Motor neuron (in vitro differentiated cells): ENCODE measurements around the gene GUCA1A. TPM values are rescaled to one million over a fixed set of nuclear protein-coding genes. Genes with fewer than 3 reads are reported as not detected.
"Not testable (repeated sequence)": the region's sequence is repeated elsewhere in the genome, so short reads cannot be mapped to it uniquely, and the experiment has no call there.

Experiments
- ATAC-seq, 8 experiments: fragments of 200-7000 bp; cut with Tn5 transposase; replicated peaks in 6 of 8; 2 replicates each; pipeline ENCODE4 v1.8.0; 2021; ENCODE audit warnings: mild to moderate bottlenecking in 8 of 8, moderate library complexity in 8 of 8
- H3K27ac ChIP-seq, 2 donors: fragments of 250-450 bp; sonication (Bioruptor Pico); 2 replicates each; pipeline ENCODE4 v1.9.0; 2021; ENCODE audit warnings: antibody characterized with exemption in 2 of 2, mild to moderate bottlenecking in 2 of 2, moderate library complexity in 1 of 2
- H3K4me1 ChIP-seq, 2 donors: fragments of 250-450 bp; sonication (Bioruptor Pico); replicated peaks in 1 of 2; 2 replicates each; pipeline ENCODE4 v1.6.1; 2021; ENCODE audit warnings: antibody characterized with exemption in 2 of 2, mild to moderate bottlenecking in 2 of 2, moderate library complexity in 1 of 2
- H3K4me3 ChIP-seq, 5 donors: fragments of 250-450 bp; sonication (Bioruptor Pico); 2 replicates each; pipeline ENCODE4 v1.9.0; 2021; ENCODE audit warnings: antibody characterized with exemption in 5 of 5, mild to moderate bottlenecking in 5 of 5, moderate library complexity in 4 of 5
- WGBS, 10 experiments: fragments of 450-650 bp; shearing (Covaris generic); methylation state at CpG; one replicate each; pipeline ENCODE4 v1.0.0; 2022; 5-methylcytosine and 5-hydroxymethylcytosine counted together
- in situ Hi-C, 9 experiments: fragments of 400-800 bp; cut with MboI; loops; one replicate each; pipeline ENCODE4 v1.15.0; 2021; ENCODE audit warnings: low sequenced_read_pairs in 9 of 9, low pct_unique_long_range_greater_than_20kb in 2 of 9; ENCODE audit not compliant: unreplicated experiment in 9 of 9
- total RNA-seq, 8 experiments: library from RNA; unstranded; fragments of 300-600 nt; gene quantifications; 2 replicates each; pipeline versions ENCODE4 v1.2.3 to v1.2.4, GENCODE V29; 2022

Gene GUCA1A
- total RNA-seq, 8 experiments from 2014 or later = 0.25 to 4.2 (median 1.5) TPM; not detected in 1

DNA sequence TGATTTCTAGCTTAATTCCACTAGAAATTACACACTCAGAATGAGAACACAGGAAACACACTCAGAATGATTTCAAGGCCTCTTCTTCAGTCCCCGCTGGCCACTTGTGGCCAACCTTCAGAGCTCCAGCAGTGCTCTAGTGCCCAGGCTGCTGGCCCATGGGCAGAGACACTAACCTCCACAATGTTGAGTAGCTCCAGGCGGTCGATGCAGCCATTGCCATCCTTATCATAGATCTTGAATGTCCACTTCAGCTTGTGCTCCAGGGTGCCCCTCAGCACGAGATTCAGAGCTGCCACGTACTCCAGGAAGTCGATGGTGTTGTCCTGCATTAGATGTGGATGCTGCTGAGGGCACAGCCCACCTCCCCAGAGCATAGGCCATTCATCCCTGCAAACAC is 15.2 kb downstream of the GUCA1A start:
- Histone ChIP-seq H3K27ac (no peak overlapping the region), H3K4me3 (no peak overlapping the region), H3K4me1 (peaks cover 2 to 5% of the 10 kb centered on the region in 2 donors)
- 63 to 100% (median 83%) methylated on average over 1 to 5 of the region's 6 CpGs; no CpG with 5 or more reads in 4 of the 10 experiments for WGBS, 10 experiments
- in situ Hi-C loops = no loop called here
- no peak for ATAC-seq

DNA sequence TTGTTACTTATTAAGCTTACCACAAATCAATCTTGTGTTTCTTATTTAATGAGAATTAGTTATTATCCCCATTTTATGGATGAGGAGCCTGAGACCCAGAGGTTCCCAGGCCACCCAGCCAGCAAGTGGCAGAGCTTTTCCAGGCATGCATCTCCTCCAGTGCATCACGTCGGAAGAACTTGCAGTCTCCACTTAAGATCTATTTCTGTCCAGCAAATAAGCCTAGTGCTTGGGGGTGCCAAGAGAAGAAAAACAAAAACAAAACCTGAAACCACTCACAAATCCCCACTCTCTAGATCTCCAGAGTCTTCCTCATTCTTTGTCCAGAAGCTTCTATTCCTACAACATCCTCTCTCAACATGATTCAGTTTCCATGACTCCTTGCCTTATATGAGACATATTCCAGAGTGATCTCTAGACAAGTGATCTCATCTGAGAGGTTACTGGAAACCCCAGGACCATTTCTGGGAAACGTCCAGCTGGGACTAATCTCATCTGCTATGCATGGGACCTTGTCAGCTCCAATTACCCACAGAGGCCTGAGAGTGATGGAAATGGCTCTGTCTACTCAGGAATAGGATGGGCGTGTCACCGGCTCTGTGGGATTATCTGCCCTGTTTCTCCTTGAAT is 17.5 kb downstream of the GUCA1A start:
- peak in 4 of 8 experiments; percentile 38 to 97 (median 88) for ATAC-seq
- peaks cover 5 to 8% of the 10 kb centered on the region in 2 donors for H3K4me1 ChIP-seq
- H3K27ac ChIP-seq = no peak overlapping the region
- in situ Hi-C loops = no loop called here
- no peak overlapping the region for H3K4me3 ChIP-seq
- 20 to 100% (median 96%) methylated on average over 1 to 5 of the region's 5 CpGs; no CpG with 5 or more reads in 1 of the 10 experiments for WGBS, 10 experiments

DNA sequence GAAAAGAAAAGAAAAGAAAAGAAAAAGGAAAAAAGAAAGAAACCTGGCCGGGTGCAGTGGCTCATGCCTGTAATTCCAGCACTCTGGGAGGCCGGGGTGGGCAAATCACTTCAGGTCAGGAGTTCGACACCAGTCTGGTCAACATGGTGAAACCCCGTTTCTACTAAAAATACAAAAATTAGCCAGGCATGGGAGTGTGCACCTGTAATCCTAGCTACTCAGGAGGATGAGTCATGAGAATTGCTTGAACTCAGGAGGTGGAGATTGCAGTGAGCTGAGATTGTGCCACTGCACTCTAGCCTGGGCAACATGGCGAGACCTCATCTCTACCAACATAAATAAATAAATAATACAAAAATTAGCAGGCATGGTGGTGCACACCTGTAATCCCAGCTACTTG is 19.2 kb downstream of the GUCA1A start:
- 87 to 100% (median 93%) methylated on average over 1 to 5 of the region's 5 CpGs; no CpG with 5 or more reads in 4 of the 10 experiments for WGBS, 10 experiments
- H3K4me1 ChIP-seq, H3K4me3 ChIP-seq, in situ Hi-C loops, H3K27ac ChIP-seq, ATAC-seq: not testable (repeated sequence)

DNA sequence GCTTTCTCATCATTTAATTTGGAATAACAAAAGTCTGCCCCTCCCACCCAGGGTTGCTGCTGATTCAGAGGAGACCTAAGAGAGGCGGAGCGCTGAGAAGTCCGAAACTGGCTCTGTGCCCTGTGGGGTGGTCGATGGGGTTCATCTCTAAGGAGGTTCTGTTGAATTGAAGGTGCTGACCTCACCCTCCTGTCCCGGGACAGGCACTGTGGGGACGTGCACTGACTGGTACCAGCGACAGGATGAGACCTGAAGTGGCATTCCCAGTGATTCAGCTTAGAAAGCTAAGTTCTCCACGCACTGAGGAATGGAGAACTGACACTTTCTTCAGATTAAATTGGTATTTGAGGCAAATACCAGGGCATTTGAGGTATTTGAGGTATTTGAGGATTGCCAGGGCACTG is 20.3 kb downstream of the GUCA1A start:
- 0 to 50% (median 23%) methylated on average over 1 to 8 of the region's 8 CpGs; no CpG with 5 or more reads in 2 of the 10 experiments for WGBS, 10 experiments
- Histone ChIP-seq H3K27ac (no peak overlapping the region), H3K4me1 (peaks cover 5 to 8% of the 10 kb centered on the region in 2 donors), H3K4me3 (no peak overlapping the region)
- peak in 5 of 8 experiments; percentile 16 to 59 (median 46) for ATAC-seq
- in situ Hi-C loops = no loop called here

DNA sequence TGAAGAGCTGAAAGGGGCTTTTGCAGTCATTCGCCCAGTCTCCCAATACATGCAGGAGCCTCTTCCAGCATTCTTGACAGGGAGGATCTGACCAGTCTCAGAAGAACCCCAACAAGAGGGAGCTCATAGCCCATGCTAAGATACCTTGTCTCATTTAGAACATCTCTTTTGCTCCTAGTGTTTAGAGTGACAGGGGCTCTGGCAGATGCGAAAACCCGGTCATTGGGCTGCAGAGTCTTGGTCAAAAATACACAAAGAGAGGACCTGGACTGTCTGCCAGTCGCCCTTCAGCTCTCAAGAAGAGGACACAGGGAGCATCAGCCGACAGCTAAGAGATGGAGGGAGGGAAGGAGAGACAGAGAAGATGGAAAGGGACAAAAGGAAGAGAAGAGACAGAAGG is 20.9 kb downstream of the GUCA1A start:
- H3K4me1 ChIP-seq = peaks cover 5 to 8% of the 10 kb centered on the region in 2 donors
- 70 to 100% (median 89%) methylated on average over 1 to 5 of the region's 5 CpGs for WGBS, 10 experiments
- no peak for ATAC-seq
- in situ Hi-C loops = no loop called here
- no peak overlapping the region for H3K27ac ChIP-seq
- no peak overlapping the region for H3K4me3 ChIP-seq

DNA sequence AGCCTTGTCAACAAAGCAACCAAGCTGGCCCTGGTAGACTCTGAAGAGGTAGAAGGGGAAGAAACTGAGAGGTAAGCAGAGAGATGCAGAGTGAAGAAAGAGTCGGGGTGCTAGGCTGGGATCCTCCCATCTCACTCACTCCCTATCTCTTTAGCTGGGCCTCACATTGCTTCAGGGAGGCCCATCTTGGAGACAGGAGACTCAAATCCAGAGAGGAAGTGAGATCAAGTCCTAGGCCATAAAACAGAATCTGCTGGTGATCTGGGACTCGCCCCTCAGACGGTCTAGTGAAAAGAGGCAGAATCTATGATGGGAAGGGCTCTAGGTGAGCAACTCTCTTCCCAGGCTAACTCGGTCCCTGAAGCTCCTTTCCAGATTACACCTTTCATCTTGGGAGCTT is 22.3 kb downstream of the GUCA1A start:
- 71 to 100% (median 90%) methylated on average over 1 to 4 of the region's 4 CpGs; no CpG with 5 or more reads in 5 of the 10 experiments for WGBS, 10 experiments
- ATAC-seq = no peak
- Histone ChIP-seq H3K4me3 (no peak overlapping the region), H3K27ac (no peak overlapping the region), H3K4me1 (peaks cover 5 to 8% of the 10 kb centered on the region in 2 donors)
- in situ Hi-C loops = no loop called here

DNA sequence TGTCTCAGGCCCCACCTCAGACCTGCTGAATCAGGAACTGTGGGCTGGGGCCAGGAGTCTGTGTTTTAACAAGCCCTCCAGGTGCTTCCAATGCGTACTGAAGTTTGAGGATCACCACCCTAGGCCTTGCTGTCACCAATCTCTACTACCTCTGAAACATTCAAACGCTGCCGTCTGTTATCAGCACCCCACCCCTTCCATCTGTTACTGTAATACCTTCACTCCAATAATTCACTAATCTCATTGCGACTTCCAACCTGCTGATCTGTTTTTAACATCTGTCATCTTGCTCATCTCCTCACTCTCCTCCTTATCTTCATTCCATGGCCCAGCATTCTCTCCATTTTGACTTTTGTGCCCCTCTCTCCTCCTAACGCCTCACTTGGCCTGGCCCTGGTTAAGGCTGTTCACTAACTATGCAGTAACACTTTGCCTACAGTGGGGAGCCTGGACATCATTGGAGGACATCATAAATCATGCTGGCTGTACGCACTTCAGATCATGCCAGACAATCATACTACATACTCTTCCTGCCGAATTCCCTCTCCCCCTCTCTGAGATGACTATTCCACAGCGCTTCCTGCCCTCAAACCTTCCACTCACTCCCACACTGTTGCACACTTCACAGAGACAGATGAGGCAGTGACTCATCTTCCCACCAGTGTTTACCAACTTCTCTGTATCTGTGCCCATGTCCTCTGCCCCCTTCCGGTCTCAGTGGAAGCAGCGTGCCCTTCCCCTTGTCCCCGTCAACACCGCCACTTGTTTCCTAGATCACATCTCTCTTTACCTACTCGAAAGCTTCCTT is 24.6 kb downstream of the GUCA1A start:
- ATAC-seq = peak in 1 of 8 experiments; percentile 10
- Histone ChIP-seq H3K27ac (no peak overlapping the region), H3K4me1 (peaks cover 5 to 8% of the 10 kb centered on the region in 2 donors), H3K4me3 (no peak overlapping the region)
- 65 to 100% (median 88%) methylated on average over 3 to 11 of the region's 13 CpGs for WGBS, 10 experiments
- in situ Hi-C loops = no loop called here

DNA sequence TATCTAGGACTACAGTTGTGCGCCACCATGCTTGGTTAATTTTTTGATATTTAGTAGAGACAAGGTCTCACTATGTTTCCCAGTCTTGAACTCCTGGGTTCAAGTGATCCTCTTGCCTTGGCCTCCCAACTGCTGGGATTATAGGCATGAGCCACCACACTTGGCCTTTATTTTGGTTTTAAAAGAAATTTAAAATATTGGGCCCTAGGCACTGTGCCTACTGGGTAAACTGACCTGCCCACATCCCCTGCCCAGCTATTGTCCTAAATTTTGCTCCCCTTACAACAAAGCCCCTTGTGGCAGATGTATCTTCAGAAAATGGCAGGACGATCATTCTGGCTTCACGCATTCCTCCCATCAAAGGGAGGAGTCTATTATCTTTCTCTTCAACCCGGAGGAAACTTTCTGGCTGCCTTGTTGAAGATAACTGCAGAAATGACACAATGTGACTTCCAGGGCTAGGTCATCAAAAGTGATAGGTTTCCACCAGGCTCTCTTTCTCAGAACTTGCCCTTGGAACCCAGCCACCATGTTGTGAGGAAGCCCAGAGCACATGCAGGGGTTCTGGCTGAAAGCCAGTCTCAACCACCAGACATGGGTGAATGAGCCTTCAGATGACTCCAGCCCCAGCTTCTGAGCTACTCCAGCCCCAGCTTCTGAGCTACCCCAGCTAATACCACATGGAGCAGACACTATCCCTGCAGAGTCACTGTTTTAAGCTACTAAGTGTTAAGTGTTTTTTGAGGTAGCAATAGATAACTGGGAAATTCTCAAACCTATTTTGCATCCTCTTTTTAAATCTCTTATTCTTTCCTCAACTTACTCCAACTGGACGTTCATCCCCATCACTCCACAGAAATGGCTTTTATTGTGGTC is 26.2 kb downstream of the GUCA1A start:
- H3K4me1 ChIP-seq = no peaks in the 10 kb centered on the region
- no peak overlapping the region for H3K4me3 ChIP-seq
- WGBS, 10 experiments = 44 to 100% (median 87%) methylated on average over 1 to 5 of the region's 5 CpGs
- in situ Hi-C loops = no loop called here
- ATAC-seq = no peak
- no peak overlapping the region for H3K27ac ChIP-seq

DNA sequence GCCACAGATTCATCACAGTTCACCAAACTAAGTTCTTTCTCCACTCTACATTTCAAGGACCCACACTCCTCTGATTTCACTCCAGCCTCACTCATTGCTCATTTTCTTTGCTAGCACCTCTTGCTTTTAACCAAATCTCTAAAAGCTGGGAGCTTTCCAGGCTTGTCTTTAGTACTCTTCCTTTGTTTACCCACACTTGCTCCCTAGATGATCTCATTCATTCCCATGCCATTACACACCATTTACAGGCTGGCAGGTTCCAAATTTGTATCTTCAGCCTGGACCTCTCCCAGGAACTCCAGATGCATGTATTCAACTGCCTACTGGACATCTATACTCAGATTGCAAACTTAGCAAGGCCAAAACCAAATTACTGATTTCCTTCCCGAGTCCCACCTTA is 26.9 kb downstream of the GUCA1A start:
- no peaks in the 10 kb centered on the region for H3K4me1 ChIP-seq
- in situ Hi-C loops = no loop called here
- H3K27ac ChIP-seq = no peak overlapping the region
- ATAC-seq = peak in 1 of 8 experiments; percentile 33
- whole genome bisulfite sequencing, 10 experiments = 0 to 100% (median 89%) methylated on average over 1 of the region's 1 CpG; no CpG with 5 or more reads in 3 of the 10 experiments
- no peak overlapping the region for H3K4me3 ChIP-seq

DNA sequence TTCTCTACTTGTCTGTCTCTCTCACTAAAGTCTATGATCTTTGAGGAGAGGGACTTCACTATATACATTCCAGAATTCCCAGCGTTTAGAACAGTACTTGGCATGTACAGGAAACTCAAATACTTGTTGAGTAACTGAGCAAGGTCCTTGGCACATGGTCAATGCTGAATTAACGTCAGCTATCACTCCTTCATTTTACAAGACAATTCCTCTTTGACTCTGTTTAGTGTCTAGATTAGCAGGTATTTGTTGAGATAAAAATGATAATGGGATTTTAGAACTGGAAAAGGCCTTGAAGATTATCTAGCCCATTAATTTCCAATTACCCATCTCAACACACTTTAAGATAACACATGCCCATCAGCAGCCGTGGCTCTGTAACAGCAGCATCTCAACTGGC is 28.2 kb downstream of the GUCA1A start:
- 20 to 100% (median 60%) methylated on average over 1 to 3 of the region's 3 CpGs; no CpG with 5 or more reads in 1 of the 10 experiments for WGBS, 10 experiments
- in situ Hi-C loops = no loop called here

DNA sequence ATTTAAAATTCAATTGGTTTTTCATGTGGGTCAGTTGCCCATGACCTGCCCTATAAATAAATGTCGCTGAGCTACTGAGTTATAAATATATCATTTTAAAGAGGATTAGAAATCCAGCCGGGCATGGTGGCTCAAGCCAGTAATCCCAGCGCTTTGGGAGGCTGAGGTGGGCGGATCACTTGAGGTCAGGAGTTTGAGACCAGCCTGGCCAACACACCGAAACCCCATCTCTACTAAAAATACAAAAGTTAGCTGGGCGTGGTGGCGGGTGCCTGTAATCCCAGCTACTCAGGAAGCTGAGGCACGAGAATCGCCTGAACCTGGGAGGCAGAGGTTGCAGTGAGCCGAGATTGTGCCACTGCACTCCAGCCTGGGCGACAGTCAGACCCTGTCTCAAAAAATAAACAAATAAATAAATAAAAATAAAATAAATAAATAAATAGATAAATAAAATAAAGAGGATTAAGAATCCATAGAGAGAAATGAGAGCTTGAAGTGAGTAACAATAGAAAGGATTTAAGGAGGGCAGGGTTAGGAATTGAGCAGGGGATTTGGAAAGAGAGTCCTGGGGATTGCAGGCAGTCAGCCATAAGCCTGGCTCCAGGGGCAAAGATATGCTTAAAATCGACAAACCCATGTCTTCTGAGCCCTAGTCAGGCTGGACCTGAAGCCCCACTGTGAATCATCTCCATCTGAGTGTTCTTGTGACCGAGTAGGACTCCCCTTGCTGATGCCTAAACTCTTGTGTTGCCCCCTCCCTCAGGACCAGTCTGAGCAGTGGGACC is 29.2 kb downstream of the GUCA1A start:
- H3K27ac ChIP-seq, in situ Hi-C loops, H3K4me3 ChIP-seq, H3K4me1 ChIP-seq, ATAC-seq: not testable (repeated sequence)
- 80 to 97% (median 89%) methylated on average over 3 to 12 of the region's 13 CpGs for WGBS, 10 experiments

More for the DNA sequence above, 28.2 kb downstream of the GUCA1A start:
- no peak for ATAC-seq
- Histone ChIP-seq H3K27ac (no peak overlapping the region), H3K4me1 (no peaks in the 10 kb centered on the region), H3K4me3 (no peak overlapping the region)

DNA sequence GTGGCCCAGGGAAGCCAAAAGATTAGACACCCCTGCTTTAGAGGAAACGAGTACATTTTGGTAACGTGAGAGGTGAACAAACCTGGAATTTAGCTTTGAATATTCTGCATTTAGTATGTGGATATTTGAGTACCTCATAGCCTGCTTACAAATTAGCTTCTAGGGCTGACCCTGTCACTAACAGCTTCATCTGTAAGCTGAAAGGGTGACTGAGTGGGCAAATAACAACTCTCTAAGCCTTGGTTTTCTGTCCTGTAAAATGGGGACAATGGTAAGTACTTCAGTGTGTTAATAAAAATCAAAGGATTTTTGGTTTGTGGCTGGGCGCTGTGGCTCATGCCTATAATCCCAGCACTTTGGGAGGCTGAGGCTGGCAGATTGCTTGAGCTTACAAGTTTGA is 30.0 kb downstream of the GUCA1A start:
- Histone ChIP-seq H3K4me1 (no peaks in the 10 kb centered on the region), H3K4me3 (no peak overlapping the region), H3K27ac (no peak overlapping the region)
- 68 to 100% (median 94%) methylated on average over 1 to 3 of the region's 3 CpGs; no CpG with 5 or more reads in 2 of the 10 experiments for WGBS, 10 experiments
- in situ Hi-C loops = no loop called here
- peak in 2 of 8 experiments; percentile 44 to 63 for ATAC-seq
